Thyroid gland (tissue), 4 donors: Measurements from ENCODE around the gene ATP5F1D.

Experiments used
- POLR2A ChIP-seq, 2 donors: fragments of 450-650 bp; IDR thresholded peaks; one replicate each; pipeline ENCODE4 v1.6.1; 2017; ENCODE audit warnings: antibody characterized with exemption in 2 of 2, mild to moderate bottlenecking in 2 of 2, moderate library complexity in 1 of 2
- TF ChIP-seq, protein P1 (sequence below), 6 experiments: fragments of 200-600 bp in 3 of 6; fragments of 450-650 bp in 3 of 6; sonication (generic) in 3 of 6; IDR thresholded peaks; one replicate each; pipeline ENCODE4 v1.5.1; 2016 to 2019; ENCODE audit warnings: antibody characterized with exemption in 6 of 6, mild to moderate bottlenecking in 2 of 6, inconsistent platforms in 1 of 6, moderate library complexity in 1 of 6

DNA sequence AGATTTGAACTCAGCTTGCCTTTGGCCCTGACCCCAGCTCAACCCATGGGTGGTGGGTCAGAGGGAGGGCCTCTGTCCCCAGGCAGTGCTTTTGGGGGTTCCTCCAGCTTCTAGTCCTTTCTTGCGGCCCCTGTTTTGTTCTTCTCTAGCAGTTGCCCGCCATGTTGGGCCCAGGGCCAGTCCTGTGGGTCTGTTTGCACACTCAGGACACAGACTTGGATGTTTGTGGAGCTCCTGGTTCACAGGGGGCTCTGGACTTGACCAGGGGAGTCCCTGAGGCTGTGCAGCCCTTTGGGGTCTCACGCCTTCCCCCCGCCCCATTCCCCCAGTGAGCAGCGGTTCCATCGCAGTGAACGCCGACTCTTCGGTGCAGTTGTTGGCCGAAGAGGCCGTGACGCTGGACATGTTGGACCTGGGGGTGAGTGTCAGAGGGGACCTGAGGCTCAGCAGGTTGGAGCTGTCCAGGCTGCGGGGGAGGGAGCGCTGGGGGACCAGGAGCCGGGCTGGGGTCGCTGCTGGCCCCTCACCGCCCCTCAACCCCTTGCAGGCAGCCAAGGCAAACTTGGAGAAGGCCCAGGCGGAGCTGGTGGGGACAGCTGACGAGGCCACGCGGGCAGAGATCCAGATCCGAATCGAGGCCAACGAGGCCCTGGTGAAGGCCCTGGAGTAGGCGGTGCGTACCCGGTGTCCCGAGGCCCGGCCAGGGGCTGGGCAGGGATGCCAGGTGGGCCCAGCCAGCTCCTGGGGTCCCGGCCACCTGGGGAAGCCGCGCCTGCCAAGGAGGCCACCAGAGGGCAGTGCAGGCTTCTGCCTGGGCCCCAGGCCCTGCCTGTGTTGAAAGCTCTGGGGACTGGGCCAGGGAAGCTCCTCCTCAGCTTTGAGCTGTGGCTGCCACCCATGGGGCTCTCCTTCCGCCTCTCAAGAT lies 2.5 kb downstream of the ATP5F1D start:
- TF ChIP-seq POLR2A (IDR thresholded peaks at IDR 0.05), result peak in 1 of 2 donors; percentile 8
- TF ChIP-seq, protein P1, sequence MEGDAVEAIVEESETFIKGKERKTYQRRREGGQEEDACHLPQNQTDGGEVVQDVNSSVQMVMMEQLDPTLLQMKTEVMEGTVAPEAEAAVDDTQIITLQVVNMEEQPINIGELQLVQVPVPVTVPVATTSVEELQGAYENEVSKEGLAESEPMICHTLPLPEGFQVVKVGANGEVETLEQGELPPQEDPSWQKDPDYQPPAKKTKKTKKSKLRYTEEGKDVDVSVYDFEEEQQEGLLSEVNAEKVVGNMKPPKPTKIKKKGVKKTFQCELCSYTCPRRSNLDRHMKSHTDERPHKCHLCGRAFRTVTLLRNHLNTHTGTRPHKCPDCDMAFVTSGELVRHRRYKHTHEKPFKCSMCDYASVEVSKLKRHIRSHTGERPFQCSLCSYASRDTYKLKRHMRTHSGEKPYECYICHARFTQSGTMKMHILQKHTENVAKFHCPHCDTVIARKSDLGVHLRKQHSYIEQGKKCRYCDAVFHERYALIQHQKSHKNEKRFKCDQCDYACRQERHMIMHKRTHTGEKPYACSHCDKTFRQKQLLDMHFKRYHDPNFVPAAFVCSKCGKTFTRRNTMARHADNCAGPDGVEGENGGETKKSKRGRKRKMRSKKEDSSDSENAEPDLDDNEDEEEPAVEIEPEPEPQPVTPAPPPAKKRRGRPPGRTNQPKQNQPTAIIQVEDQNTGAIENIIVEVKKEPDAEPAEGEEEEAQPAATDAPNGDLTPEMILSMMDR (IDR thresholded peaks at IDR 0.05), result peak; percentile 71 to 98 (median 94)
